GM19328 (cell line): ENCODE results near the gene SPTLC3.
A peak's percentile ranks its signal among the peaks of the same experiment; 100 is the strongest.

Experiments used
- ATAC-seq: cut with Tn5 transposase; IDR thresholded peaks from one replicate; pipeline ENCODE4 v1.9.1; 2021; ENCODE audit warnings: mild to moderate bottlenecking, moderate library complexity; ENCODE audit not compliant: unreplicated experiment

Gene SPTLC3

GRCh38 chr20:12984069-12984765 lies 24.6 kb upstream of the SPTLC3 start:
- ATAC-seq = no peak

DNA sequence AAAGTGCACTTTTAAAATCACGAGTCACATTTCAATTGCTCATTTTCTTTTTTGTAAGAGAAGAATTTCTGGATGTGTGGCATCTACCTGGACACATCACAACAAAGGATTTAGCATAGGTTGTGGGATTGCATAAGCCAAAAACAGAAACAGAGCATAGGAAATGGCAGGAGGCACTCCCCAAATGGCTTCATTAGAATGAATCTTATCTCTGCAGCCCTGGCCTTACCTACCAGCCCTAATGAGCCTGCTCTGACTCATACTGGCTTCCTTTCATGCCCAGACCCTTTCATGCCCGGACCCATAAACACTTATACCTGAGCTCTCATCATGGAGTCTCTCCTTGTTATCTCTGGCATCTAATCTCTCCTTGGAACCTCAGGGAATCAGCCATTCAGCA lies 23.9 kb upstream of the SPTLC3 start:
- no peak for ATAC-seq

GRCh38 chr20:12987261-12987660 lies 21.5 kb upstream of the SPTLC3 start:
- no peak for ATAC-seq

GRCh38 chr20:12989586-12990115 lies 19.1 kb upstream of the SPTLC3 start:
- ATAC-seq = no peak

- ATAC-seq = no peak
These were observed 11.6 kb upstream of the SPTLC3 start for GRCh38 chr20:12997128-12997655.

GRCh38 chr20:12998046-12998445 lies 10.7 kb upstream of the SPTLC3 start:
- ATAC-seq = no peak

- no peak for ATAC-seq
These were observed 9.6 kb upstream of the SPTLC3 start for GRCh38 chr20:12999201-12999600.

DNA sequence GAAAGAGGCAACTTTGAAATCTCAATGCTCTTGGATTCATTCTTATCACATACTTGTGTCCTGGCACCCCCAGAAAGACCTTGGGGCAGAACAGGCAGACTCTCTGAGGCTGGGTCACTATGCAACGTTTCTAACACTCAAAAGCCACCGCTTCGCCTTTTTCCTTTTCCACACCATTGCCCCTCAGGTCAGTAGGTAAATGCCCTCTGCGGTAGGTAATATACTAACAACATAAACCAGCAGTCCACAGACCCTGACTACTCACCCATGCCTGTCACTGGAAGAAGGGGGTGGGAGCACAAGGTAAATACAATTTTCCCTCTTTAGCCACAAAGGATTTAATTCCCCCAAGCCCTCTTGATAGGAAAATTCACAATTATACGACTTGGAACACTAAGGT lies 6.5 kb upstream of the SPTLC3 start:
- no peak for ATAC-seq

DNA sequence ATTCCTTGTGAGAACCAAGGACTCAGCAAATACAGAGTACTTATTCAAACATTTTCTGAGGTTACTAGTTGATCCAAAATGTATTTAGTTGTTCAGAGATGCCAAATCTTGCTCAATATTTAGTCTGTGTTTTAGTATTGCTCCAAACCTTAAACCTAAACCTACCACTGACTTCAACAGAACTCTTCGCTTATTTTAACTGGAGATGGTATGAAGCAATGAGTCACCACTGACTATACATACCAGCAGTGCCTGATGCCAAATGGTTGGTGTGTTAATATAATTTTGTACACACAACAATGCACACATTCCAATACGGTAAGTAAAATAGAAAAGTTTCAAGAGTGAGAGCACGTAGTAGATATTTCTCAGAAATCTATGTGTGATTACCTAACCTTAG lies 1.9 kb upstream of the SPTLC3 start:
- ATAC-seq = no peak

DNA sequence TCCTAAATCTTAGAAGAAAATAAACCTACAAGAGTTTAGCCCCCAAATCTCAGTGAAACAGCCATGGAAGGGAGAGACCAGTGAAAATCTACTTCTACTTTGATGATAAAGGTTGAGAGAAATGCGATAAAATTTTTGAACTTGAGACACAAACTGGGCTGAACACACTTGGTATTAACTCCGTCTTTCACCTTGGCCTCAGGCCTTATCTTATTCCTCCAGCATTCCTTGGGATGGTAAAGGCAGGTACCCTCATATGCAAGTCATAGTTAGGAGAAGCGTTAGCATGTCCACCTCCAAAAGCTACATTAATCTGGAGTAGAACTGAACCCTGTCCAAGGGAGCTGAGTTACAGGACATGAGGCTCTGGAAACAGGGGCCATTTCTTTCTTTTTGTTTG lies 1.2 kb upstream of the SPTLC3 start:
- no peak for ATAC-seq

DNA sequence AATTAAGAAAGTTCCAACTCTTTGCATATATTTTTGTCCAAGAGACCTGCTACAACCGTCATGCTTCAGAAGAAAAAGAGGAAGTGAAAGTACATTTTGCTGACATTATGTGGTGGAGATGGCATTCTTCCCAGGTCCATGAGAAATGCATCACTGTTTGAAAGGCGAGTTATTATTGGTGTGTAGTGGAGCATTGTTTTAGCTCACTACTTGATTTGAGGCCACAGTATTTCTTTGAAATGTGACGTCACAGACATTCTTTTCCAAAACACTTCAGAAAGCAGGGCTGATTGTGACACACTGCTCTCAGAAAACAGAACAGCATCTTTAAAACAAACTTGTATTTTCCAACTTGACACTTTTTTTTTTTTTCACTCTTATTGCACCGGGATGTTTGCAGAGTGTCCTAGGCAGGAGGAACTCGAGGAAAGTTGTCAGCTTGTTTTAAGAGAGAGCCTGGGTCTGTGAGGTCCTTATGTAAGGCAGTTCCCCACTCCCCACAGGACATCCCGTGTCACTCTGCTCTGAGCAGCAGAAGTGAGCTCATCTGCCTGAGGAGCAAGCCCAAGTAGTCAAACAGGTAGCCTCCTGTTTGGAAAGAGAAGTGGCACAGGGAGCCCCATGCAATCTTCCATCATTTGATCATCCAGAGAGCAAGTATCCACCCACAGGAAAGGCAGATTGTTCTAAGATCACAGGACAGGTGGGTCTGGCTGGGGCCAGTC lies 1.1 kb downstream of the SPTLC3 start:
- peak; percentile 93 for ATAC-seq

GRCh38 chr20:13012886-13013285 lies 4.1 kb downstream of the SPTLC3 start:
- ATAC-seq = no peak

DNA sequence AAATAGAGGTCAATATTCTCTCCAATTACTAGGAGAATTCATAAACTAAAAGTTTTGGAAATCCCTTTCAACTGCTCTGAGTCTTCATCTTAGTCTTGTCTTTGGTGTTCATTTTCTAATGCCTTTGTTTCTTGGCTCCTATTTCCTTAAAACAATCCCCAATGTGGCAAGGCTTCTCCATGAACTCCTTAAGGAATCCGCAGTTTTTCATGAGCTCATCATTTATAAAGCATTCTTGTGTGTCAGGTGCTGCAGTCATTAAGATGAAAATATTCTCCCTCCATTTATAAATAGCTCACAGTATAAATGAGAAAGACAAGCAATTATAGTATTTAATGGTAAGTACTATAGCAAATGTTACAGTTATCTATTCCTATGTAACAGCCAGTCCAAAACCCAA lies 4.6 kb downstream of the SPTLC3 start:
- ATAC-seq = no peak

GRCh38 chr20:13017235-13017634 lies 8.5 kb downstream of the SPTLC3 start:
- ATAC-seq = no peak

- no peak for ATAC-seq
These were observed 9.2 kb downstream of the SPTLC3 start for GRCh38 chr20:13017883-13018535.

GRCh38 chr20:13021205-13021970 lies 12.6 kb downstream of the SPTLC3 start:
- ATAC-seq = no peak

DNA sequence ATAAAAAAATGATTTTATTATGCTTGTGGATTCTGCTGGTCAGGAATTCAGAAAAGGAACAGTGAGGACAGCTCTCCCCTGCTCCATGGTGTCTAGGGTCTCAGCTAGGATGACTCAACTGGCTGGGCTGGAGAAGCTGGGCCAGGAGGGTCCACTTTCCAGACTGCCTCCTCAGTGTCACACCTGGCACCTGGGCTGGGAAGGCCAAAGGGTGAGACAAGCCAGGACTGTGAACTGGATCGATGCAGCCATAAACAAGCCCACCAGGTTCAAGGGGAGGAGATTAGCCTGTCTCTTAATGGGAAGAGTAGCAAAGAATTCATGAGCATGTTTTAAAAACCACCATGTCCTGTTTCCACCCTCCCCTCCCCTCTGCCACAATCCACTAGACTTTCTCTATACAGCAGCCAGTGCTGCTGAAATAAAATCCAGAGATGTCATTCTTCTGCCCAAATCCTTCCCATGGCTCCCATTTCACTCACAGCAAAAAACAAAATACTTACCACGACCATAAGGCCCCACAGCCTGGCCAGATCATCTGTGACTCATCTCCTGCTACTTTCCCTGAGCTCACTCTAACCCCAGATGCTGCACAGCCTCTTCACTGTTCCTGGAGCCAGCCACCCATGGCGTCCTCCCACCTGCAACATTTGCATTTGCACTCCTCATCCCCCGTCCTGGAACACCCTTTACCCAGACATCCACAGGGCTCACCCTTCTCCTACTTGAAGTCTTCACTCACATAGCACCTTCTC lies 13.8 kb downstream of the SPTLC3 start:
- ATAC-seq = no peak

- no peak for ATAC-seq
These were observed 15.8 kb downstream of the SPTLC3 start for GRCh38 chr20:13024596-13024995.

GRCh38 chr20:13025181-13025580 lies 16.4 kb downstream of the SPTLC3 start:
- ATAC-seq = no peak

GRCh38 chr20:13028001-13028400 lies 19.2 kb downstream of the SPTLC3 start:
- ATAC-seq = no peak
